GM12878 (cell line): Measurements from ENCODE around the gene CHMP4B. TPM values are rescaled to one million over a fixed set of nuclear protein-coding genes. Genes with fewer than 3 reads are reported as not detected.

Experiments used
- ATAC-seq: fragments of 200-7000 bp; cut with Tn5 transposase; 3 replicates; pipeline ENCODE4 v1.9.1; 2020; ENCODE audit warnings: mild to moderate bottlenecking, moderate library complexity
- BruUV-seq: library from RNA; stranded (reverse); fragments of 400-500 nt; replicated peaks from 2 replicates; lab custom pipeline; 2021; lab: Mats Ljungman, UMichigan
- CTCF ChIA-PET: fragments of 300-600 bp; sonication (Branson Sonifier 250); formaldehyde crosslinking; extraction: SDS; loops from one replicate; lab custom pipeline; 2021; ENCODE audit warnings: inconsistent platforms; lab: Yijun Ruan, JAX
- POLR2A ChIA-PET: fragments of 350-600 bp; formaldehyde crosslinking; extraction: SDS; loops from one replicate; lab custom pipeline; 2021; ENCODE audit warnings: inconsistent platforms; lab: Charles Lee
- RAD21 ChIA-PET: fragments of 300-600 bp; sonication (Branson Sonifier 250); formaldehyde crosslinking; loops from one replicate; lab custom pipeline; 2023; ENCODE audit warnings: antibody characterized with exemption; ENCODE audit not compliant: unreplicated experiment; lab: Charles Lee
- SMC1A ChIA-PET: fragments of 300-600 bp; sonication (Branson Sonifier 250); formaldehyde crosslinking; loops from one replicate; lab custom pipeline; 2023; ENCODE audit not compliant: unreplicated experiment, uncharacterized antibody; lab: Charles Lee
- DNase-seq: peaks from one replicate; pipeline ENCODE4 v3.0.0-alpha.2; 2011; ENCODE audit warnings: low read depth, low spot score
- FAIRE-seq: peaks from 3 replicates; lab custom pipeline; 2011; peaks lifted over from hg19 to GRCh38; lab: Jason Lieb, UNC
- H2AFZ ChIP-seq: 2 replicates; pipeline ENCODE4 v1.6.0; 2011; ENCODE audit warnings: low read depth, low read length, control low read depth; ENCODE audit not compliant: control insufficient read depth
- H3K27ac ChIP-seq: 2 replicates; pipeline ENCODE4 v1.5.1; 2011; ENCODE audit warnings: control low read depth; ENCODE audit not compliant: control insufficient read depth, insufficient read depth
- H3K27me3 ChIP-seq, 2 experiments: replicated peaks in 1 of 2; 2 replicates each; pipeline versions ENCODE4 v1.6.0 to v1.6.1; 2011; ENCODE audit warnings: low read length in 1 of 2; ENCODE audit not compliant: control insufficient read depth in 2 of 2, insufficient read depth in 2 of 2
- H3K36me3 ChIP-seq, 2 experiments: 2 replicates each; pipeline ENCODE4 v1.5.1; 2011; ENCODE audit warnings: low read length in 1 of 2; ENCODE audit not compliant: control insufficient read depth in 2 of 2, insufficient read depth in 2 of 2
- H3K4me1 ChIP-seq: 2 replicates; pipeline ENCODE4 v1.6.1; 2011; ENCODE audit warnings: mild to moderate bottlenecking, low read length, moderate library complexity, mixed read lengths; ENCODE audit not compliant: control insufficient read depth, insufficient read depth
- H3K4me2 ChIP-seq: 2 replicates; pipeline ENCODE4 v1.6.0; 2011; ENCODE audit warnings: control low read depth; ENCODE audit not compliant: control insufficient read depth, insufficient read depth
- H3K4me3 ChIP-seq: fragments of 200-600 bp; sonication (generic); 2 replicates; pipeline ENCODE4 v1.5.1; 2016
- H3K79me2 ChIP-seq: 2 replicates; pipeline ENCODE4 v1.6.0; 2011; ENCODE audit warnings: low read length; ENCODE audit not compliant: control insufficient read depth, insufficient read depth
- H3K9ac ChIP-seq: 2 replicates; pipeline ENCODE4 v1.8.0; 2011; ENCODE audit warnings: low read length, control low read depth, mixed read lengths; ENCODE audit not compliant: control insufficient read depth, insufficient read depth
- H3K9me3 ChIP-seq: replicated peaks from 3 replicates; pipeline ENCODE4 v1.5.1; 2011; ENCODE audit warnings: mild to moderate bottlenecking, low read length; ENCODE audit not compliant: control insufficient read depth, insufficient read depth
- H4K20me1 ChIP-seq: 2 replicates; pipeline ENCODE4 v1.6.0; 2011; ENCODE audit not compliant: control insufficient read depth, insufficient read depth
- SP1 ChIP-seq: IDR thresholded peaks from one replicate; pipeline ENCODE4 v1.6.1; 2011; ENCODE audit warnings: low read depth, low read length
- WGBS: methylation state at CpG from one replicate; pipeline ENCODE4 v1.1.6; 2016; ENCODE audit warnings: low lambda C conversion rate; ENCODE audit not compliant: insufficient replicate concordance, insufficient coverage; ENCODE audit errors: missing lambda C conversion rate; 5-methylcytosine and 5-hydroxymethylcytosine counted together
- in situ Hi-C: fragments of 300-500 bp; cut with MboI; formaldehyde crosslinking; loops from 9 replicates; pipeline ENCODE4 v1.14.3; 2018; ENCODE audit warnings: mixed read lengths
- intact Hi-C: fragments of 100-400 bp; cut with micrococcal nuclease; formaldehyde crosslinking; loops from one replicate; pipeline ENCODE4 v1.14.2; 2022; ENCODE audit not compliant: unreplicated experiment
- polyA plus RNA-seq, 11 experiments: library from polyadenylated mRNA; depleted of rRNA in 4 of 11; unstranded in 6 of 11; stranded (reverse) in 5 of 11; fragments of >200 nt; fragmentation: Nextera tagmentation in 4 of 11; fragmentation: Illumina TruSeq in 1 of 11; extraction: Ambion mirVana in 4 of 11; extraction: Trizol in 1 of 11; gene quantifications; 1 replicate in 1 of 11; 2 replicates in 10 of 11; pipeline versions ENCODE4 v1.2.1 to v1.2.3, GENCODE V29; 2011 to 2016; ENCODE audit warnings: inconsistent platforms in 2 of 11, missing spikeins in 2 of 11, low read depth in 1 of 11
- total RNA-seq, 4 experiments: library from RNA; depleted of rRNA in 3 of 4; stranded (reverse); fragments of >200 nt in 3 of 4; fragmentation: Illumina TruSeq in 1 of 4; extraction: Trizol in 1 of 4; gene quantifications; 2 replicates each; pipeline versions ENCODE4 v1.2.1 to v1.2.3, GENCODE V29; 2013 to 2021
- TF ChIP-seq, protein P1 (sequence below), 3 experiments: IDR thresholded peaks in 2 of 3; conservative IDR thresholded peaks in 1 of 3; 2 replicates each; pipeline ENCODE4 v1.5.1; 2011; ENCODE audit warnings: low read depth in 3 of 3, low read length in 3 of 3, mild to moderate bottlenecking in 3 of 3, control low read depth in 2 of 3, moderate library complexity in 2 of 3, inconsistent platforms in 1 of 3, mixed read lengths in 1 of 3; ENCODE audit not compliant: control insufficient read depth in 2 of 3, insufficient read depth in 1 of 3; ENCODE audit errors: extremely low read depth in 1 of 3

Gene CHMP4B
- total and polyA plus RNA-seq, 10 of the 15 experiments (the other 5 are each of a cell fraction or from before 2014, with no cell fraction given): 4.2 to 118 (median 49.6) TPM

DNA sequence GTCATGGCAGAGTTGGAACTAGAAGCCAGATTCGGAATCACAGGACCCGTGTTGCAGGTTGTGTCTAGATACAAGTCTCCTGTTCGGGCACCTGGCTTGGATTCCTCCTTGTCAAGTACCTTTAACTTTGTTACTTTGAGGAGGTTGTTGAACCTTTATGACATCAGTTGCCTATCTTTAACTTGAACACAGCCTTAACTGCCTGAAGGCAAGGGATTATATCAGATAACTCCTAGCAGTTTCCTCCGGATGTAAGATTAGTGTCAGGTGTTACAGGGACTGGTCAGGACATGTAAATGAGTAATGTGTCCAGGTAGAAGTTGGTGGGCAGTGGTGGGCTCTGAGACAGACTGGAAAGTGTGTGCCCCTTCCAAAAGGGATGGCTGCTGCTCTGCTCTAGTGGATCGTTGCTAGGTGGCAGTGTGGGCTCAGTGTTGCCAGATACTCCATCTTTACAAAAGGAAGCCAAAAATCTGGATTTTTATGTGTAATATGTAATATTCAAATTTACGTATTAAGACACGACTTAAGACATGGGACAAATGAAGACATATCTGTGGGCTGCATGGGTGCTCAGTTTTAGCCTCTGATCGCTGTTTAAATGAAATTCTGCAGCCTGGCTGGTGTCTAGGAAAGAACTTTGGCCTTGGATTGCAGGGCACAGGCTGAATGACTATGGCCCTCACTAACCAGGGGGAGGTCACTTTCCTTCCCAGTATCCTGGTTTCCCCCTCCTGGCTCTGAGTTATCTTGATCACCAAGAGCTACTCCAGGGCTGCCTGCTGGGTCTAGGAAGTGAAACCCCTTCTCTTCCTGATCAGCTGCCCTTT, 27.1 kb downstream of the CHMP4B start:
- Histone ChIP-seq H3K9ac (no peak overlapping the region), H3K4me1 (peaks cover 19% of the 10 kb centered on the region), H4K20me1 (0 out of 2 replicates have a peak, but pooled peaks cover 3% of the 10 kb centered on the region), H3K79me2 (peaks cover 70% of the 10 kb centered on the region), H3K36me3 (peaks cover 1 to 5% of the 10 kb centered on the region in 2 experiments; a peak in 2 of 4 replicates), H3K27ac (peak overlapping the region; percentile 45), H3K4me3 (no peak overlapping the region), H3K9me3 (no peaks in the 10 kb centered on the region; the same call in 2 of the 3 replicates), H3K27me3 (no peaks in the 10 kb centered on the region)
- RAD21 ChIA-PET: interaction anchor here (1.0 to 2.1 kb wide), 2 partner anchors 11 to 44 kb away, joined by 3 to 4 read pairs; no protein-coding TSS in a partner anchor
- CTCF ChIA-PET: interaction anchor here (1.1 to 2.1 kb wide), 4 partner anchors 46 to 291 kb away, joined by 3 to 7 read pairs (median 3); no protein-coding TSS in a partner anchor
- BruUV-seq: no TSS peak
- FAIRE-seq (no peak), DNase-seq (no peak), ATAC-seq (peak; percentile 32)
- POLR2A ChIA-PET: no interaction called here
- intact Hi-C loops: no loop called here
- 75% methylated on average over 8 of the region's 8 CpGs for WGBS
- in situ Hi-C loops: no loop called here
- TF ChIP-seq SP1: no peak
- TF ChIP-seq, protein P1, sequence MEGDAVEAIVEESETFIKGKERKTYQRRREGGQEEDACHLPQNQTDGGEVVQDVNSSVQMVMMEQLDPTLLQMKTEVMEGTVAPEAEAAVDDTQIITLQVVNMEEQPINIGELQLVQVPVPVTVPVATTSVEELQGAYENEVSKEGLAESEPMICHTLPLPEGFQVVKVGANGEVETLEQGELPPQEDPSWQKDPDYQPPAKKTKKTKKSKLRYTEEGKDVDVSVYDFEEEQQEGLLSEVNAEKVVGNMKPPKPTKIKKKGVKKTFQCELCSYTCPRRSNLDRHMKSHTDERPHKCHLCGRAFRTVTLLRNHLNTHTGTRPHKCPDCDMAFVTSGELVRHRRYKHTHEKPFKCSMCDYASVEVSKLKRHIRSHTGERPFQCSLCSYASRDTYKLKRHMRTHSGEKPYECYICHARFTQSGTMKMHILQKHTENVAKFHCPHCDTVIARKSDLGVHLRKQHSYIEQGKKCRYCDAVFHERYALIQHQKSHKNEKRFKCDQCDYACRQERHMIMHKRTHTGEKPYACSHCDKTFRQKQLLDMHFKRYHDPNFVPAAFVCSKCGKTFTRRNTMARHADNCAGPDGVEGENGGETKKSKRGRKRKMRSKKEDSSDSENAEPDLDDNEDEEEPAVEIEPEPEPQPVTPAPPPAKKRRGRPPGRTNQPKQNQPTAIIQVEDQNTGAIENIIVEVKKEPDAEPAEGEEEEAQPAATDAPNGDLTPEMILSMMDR (IDR thresholded peaks at IDR 0.05 in 2 of 3, conservative IDR thresholded peaks at IDR 0.05 in 1 of 3; ENCODE audit: control insufficient read depth in 2 of 3, extremely low read depth in 1 of 3, insufficient read depth in 1 of 3, low read depth in 3 of 3, low read length in 3 of 3): peak in 1 of 3 experiments; percentile 21; a peak in 1 of 6 replicates
- TF ChIP-seq, all 136 proteins: peak for 1
- Histone ChIP-seq H2AFZ (no peak overlapping the region), H3K4me2 (no peak overlapping the region)
- SMC1A ChIA-PET: interaction anchor here (1.0 kb wide), 1 partner anchor 27 kb away, joined by 3 read pairs; no protein-coding TSS in a partner anchor
